GM21576 (cell line): ENCODE results near the gene PSG11.
"Not testable (repeated sequence)": the region's sequence is repeated elsewhere in the genome, so short reads cannot be mapped to it uniquely, and the experiment has no call there.

Experiments
- ATAC-seq: cut with Tn5 transposase; IDR thresholded peaks from one replicate; pipeline ENCODE4 v1.9.1; 2021; ENCODE audit warnings: mild to moderate bottlenecking, moderate library complexity; ENCODE audit not compliant: unreplicated experiment

Gene PSG11

GRCh38 chr19:43026369-43026768 is at the start of gene PSG11:
Gene PSG11 (minus strand): TSS chr19:43026469. CDS start chr19:43026372, 97 bp downstream.
- ATAC-seq, result not testable (repeated sequence)

- not testable (repeated sequence) for ATAC-seq
These were observed 36.1 kb upstream of the PSG11 start for GRCh38 chr19:43062418-43062817.

- ATAC-seq, result not testable (repeated sequence)
These were observed 35.1 kb upstream of the PSG11 start for GRCh38 chr19:43061326-43061725.

GRCh38 chr19:43060254-43060653 is 34.0 kb upstream of the PSG11 start:
- not testable (repeated sequence) for ATAC-seq

DNA sequence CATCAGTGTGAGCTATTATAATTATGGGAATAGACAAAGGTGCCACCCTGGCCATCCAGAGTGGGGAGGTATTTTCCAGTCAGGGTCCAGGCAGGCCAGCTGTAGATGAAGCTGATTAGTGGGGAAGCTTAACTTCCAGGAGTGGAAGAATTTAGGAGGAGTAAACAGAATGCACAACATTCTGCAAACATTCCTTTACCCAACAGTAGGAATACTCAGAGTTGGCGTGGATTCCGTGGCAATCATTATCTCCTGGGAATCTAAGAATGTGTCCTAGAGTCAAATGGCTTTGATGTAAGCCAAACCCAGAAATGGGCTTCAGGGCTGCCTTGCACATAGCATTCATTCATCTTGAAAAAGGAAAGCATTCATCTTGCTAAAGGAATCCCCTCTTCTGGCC is 33.2 kb upstream of the PSG11 start:
- not testable (repeated sequence) for ATAC-seq

DNA sequence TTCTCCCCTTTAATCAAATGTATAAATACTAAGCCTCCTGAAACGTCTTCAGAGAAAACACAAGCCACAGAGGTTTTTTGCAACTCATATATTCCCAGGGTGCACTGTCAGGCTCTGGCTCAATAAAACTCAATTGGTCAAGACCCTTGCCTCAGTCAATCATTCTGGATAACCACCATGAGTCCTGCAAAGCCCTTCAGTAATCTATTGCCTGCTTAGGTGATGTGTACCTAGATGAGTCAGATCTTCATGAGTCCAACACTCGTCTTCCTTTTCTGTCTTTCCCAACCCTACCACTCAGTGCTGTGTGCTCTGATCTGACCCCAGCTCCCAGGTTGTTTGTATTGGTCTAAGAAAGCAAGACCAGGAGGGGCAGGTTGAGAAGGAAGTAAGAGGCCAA is 32.2 kb upstream of the PSG11 start:
- not testable (repeated sequence) for ATAC-seq

DNA sequence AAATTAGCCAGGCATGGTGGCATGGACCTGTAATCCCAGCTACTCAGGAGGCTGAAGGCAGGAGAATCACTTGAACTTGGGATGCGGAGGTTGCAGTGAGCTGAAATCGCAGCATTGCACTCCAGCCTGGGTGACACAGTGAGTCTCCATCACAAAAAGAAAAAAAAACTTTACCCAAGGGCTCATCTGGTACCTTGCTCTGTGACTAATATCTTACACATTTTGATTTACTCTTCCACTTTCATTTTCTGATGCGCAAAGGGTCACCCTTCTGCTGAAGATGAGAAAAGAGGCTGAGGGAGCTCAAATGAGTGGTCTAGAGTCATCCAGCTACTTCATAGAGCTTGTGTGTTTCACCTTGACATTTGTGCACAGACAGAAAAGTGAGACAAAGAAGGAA is 21.7 kb upstream of the PSG11 start:
- not testable (repeated sequence) for ATAC-seq

DNA sequence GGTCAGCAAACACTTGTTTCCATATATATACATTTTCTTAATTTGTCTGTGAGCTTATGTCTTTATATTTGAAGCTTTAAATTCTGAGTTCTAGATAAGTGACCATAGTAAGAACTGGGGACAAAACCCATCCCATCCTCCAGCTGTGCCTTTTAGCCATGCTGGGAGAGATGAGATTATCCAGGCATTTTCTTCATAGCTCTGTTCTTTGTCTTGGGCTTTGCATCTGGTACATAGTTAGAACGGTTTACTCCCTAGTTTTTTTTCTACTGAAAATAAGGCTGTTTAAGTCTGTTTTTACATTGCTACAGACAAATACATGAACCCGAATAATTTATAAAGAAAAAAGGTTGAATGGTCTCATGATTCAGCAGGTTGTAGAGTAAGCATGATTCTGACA is 20.3 kb upstream of the PSG11 start:
- ATAC-seq, result not testable (repeated sequence)

GRCh38 chr19:43043492-43044180 is 17.4 kb upstream of the PSG11 start:
- not testable (repeated sequence) for ATAC-seq

GRCh38 chr19:43031645-43032044 is 5.4 kb upstream of the PSG11 start:
- ATAC-seq, result not testable (repeated sequence)

DNA sequence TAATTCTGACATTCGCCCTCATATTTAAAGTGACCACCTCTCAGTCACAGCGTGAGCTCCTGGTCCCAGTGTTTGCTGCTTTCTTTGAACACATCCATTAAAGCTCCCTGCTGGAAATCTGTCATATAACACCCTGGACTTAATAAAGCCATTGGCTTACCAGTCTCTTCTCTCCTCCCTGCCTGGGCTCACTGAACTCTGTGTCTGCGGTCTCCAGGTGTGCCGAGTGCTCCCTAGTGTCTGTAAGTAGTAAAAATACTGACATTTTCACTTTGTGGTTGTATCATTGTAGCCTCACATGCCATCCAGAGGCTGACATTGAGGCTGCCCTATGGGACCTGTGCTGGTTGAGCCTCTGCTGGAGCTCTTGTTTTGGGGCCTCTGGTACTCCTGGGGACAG is 2.6 kb upstream of the PSG11 start:
- no peak for ATAC-seq

- ATAC-seq, result not testable (repeated sequence)
These were observed 1.7 kb upstream of the PSG11 start for GRCh38 chr19:43027985-43028384.

GRCh38 chr19:43027061-43027460 is 792 bp upstream of the PSG11 start:
- ATAC-seq, result not testable (repeated sequence)

GRCh38 chr19:43022098-43022497 is 4.2 kb downstream of the PSG11 start:
- ATAC-seq, result not testable (repeated sequence)

DNA sequence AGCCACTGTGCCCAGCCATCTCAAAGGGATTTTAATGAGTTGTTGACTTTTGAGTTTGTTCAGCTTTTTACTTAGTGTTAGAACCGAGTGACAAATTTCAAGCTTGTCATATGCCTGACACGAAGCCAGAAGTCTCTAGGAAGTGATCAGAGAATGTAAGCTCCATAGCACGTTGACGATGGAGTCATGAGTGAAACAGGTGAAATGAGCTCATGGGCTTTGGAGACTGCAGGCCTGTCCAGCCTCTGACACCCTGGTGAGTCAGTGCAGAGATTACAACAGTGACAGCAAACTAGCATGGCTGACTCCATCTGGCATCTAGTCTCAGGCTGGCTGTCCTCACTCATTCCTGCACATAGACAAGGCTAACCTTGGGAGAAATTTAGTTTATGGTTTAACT is 4.6 kb downstream of the PSG11 start:
- not testable (repeated sequence) for ATAC-seq

DNA sequence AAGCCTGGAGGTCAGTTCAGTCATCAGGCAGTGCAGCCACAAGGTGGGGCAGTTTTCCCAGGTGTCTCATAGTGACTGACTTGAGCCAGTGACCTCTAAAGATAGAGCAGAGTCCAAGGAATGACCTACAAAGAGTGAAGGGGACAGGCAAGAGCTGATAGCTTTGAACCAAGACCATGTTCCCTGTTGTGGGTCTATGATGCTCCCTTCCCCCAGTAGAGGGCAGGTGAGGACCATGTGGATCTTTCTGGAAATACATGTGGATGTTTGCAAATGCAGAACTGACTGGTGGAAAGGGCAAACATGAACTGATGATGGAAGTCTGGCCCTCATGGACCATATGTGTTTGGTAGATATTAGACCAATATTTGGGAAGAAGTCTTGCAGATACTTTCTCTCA is 6.7 kb downstream of the PSG11 start:
- ATAC-seq, result not testable (repeated sequence)

DNA sequence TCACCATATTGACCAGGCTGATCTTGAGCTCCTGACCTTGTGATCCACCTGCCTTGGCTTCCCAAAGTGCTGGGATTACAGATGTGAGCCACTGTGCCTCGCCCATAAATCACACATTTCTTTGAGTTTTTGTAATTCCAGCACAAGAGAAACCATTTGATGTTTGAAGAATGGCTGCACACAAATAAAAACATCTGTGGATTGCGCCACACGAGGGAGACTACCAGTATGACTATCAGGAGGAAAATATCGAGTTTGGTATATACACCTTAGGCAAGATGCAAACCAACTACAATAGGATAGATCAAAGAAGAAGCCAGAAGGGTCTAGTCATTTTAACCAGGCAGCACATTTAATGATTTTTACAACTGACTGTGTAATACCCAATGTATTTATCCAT is 20.4 kb downstream of the PSG11 start:
- not testable (repeated sequence) for ATAC-seq

DNA sequence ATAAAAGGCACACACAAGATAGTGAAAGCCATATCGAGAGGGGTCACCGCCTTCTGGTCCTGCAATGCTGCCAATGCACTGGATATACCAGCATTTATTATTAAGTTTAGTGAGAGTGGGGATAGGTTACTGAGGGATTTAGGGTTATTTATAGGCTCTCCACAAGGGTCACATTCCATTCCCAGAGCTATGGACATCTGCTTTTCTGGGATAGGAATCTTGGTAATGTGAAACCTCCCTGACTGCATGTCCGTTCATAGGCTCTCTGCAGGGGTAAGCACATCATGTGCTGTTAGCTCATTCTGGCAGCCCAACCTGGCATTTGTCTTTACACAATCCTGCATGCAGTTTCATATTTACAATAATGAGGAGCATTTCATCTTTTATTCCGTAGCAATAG is 21.4 kb downstream of the PSG11 start:
- not testable (repeated sequence) for ATAC-seq

- not testable (repeated sequence) for ATAC-seq
These were observed 22.6 kb downstream of the PSG11 start for GRCh38 chr19:43003634-43004033.

DNA sequence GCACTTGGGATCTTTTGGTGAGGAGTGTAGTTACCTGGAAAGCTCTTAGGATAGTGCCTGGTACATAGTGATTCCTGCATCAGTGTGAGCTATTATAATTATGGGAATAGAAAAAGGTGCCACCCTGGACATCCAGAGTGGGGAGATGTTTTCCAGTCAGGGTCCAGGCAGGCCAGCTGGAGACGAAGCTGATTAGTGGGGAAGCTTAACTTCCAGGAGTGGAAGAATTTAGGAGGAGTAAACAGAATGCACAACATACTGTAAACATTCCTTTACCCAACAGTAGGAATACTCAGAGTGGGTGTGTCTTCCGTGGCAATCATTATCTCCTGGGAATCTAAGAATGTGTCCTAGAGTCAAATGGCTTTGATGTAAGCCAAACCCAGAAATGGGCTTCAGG is 23.3 kb downstream of the PSG11 start:
- ATAC-seq, result not testable (repeated sequence)

GRCh38 chr19:42996161-42996560 is 30.1 kb downstream of the PSG11 start:
- not testable (repeated sequence) for ATAC-seq

DNA sequence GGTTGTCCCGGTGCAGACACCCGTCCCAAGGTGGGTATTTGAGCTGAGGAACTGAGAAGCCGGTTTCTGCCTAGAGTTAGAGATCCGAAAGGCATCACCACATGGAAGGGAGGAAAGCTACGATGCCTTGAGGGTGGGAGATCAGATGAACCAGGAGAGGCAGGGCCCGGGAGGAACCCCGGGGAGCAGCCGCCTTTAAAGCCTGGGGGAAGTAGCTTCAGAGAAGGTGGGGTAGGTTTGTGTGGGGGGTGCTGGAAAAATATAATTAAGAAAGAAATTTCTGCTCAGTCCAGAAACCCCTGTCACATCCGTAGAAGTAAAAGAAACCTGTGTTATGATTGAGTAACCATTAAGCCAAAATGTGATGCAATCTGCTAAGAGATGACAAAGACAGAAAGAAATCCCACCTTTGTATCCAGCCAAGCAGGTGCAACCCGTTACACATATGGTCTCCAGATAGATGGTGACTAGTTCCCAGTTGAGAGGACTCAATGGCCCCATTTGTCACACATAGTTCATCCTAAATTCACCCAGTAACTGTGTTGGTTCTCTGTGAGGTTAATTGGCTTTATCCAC is 34.2 kb downstream of the PSG11 start:
- not testable (repeated sequence) for ATAC-seq
